C4-2B (cell line): ENCODE measurements around the gene NCKAP5.

ENCODE experiments used
- CTCF ChIP-seq: fragments of 450-650 bp; conservative IDR thresholded peaks from 2 replicates; pipeline ENCODE4 v1.5.1; 2017; ENCODE audit warnings: mild to moderate bottlenecking
- ZFX ChIP-seq: fragments of 450-650 bp; IDR thresholded peaks from 2 replicates; pipeline ENCODE4 v1.6.1; 2017

GRCh38 chr2:133600266-133600928 lies 32.1 kb upstream of the NCKAP5 start:
- TF ChIP-seq ZFX (no peak), CTCF (no peak)
